ENCODE results near the gene CAMSAP3.

The CAMSAP3 gene

GRCh38 chr19:7550987-7551761 lies 44.5 kb upstream of the CAMSAP3 start:
- H3K4me3 ChIP-seq (ENCODE audit: low read depth, low read length), result no peak overlapping the region
- TF ChIP-seq CTCF (IDR thresholded peaks at IDR 0.05; ENCODE audit: low read depth, low read length, missing control alignments), result no peak
- DNase-seq (ENCODE audit: low read depth), result no peak

- no peak overlapping the region for H3K4me3 ChIP-seq (ENCODE audit: low read depth, low read length)
- DNase-seq (ENCODE audit: low read depth), result no peak
These were observed 42.9 kb upstream of the CAMSAP3 start for GRCh38 chr19:7552781-7553180.

GRCh38 chr19:7554565-7554964 lies 41.1 kb upstream of the CAMSAP3 start:
- no peak for DNase-seq (ENCODE audit: low read depth)
- TF ChIP-seq CTCF (IDR thresholded peaks at IDR 0.05; ENCODE audit: low read depth, low read length, missing control alignments), result no peak
- H3K4me3 ChIP-seq (ENCODE audit: low read depth, low read length), result no peak overlapping the region

More at GRCh38 chr19:7552781-7553180, 42.9 kb upstream of the CAMSAP3 start:
- no peak for TF ChIP-seq CTCF (IDR thresholded peaks at IDR 0.05; ENCODE audit: low read depth, low read length, missing control alignments)

GRCh38 chr19:7554990-7555864 lies 40.4 kb upstream of the CAMSAP3 start:
- DNase-seq (ENCODE audit: low read depth), result no peak
- H3K4me3 ChIP-seq (ENCODE audit: low read depth, low read length), result no peak overlapping the region
- no peak for TF ChIP-seq CTCF (IDR thresholded peaks at IDR 0.05; ENCODE audit: low read depth, low read length, missing control alignments)

- H3K4me3 ChIP-seq (ENCODE audit: low read depth, low read length), result no peak overlapping the region
- TF ChIP-seq CTCF (IDR thresholded peaks at IDR 0.05; ENCODE audit: low read depth, low read length, missing control alignments), result no peak
- DNase-seq (ENCODE audit: low read depth), result no peak
These were observed 38.9 kb upstream of the CAMSAP3 start for GRCh38 chr19:7556696-7557315.

GRCh38 chr19:7558667-7559066 lies 37.0 kb upstream of the CAMSAP3 start:
- H3K4me3 ChIP-seq (ENCODE audit: low read depth, low read length), result no peak overlapping the region
- no peak for DNase-seq (ENCODE audit: low read depth)
- TF ChIP-seq CTCF (IDR thresholded peaks at IDR 0.05; ENCODE audit: low read depth, low read length, missing control alignments), result no peak

Data from GM12864 (cell line).